ENCODE results near the gene NR2F1-AS1. TPM values are rescaled to one million over a fixed set of nuclear protein-coding genes. Genes with fewer than 3 reads are reported as not detected.

NR2F1-AS1 gene
- polyA plus RNA-seq, 2 of the 4 experiments (the other 2 are of a cell fraction): 5.5 to 8.3 TPM

GRCh38 chr5:93430118-93430517 is 150.9 kb downstream of the NR2F1-AS1 start:
- peaks cover 15% of the 10 kb centered on the region; the same call in 2 of the 3 replicates for H3K4me1 ChIP-seq
- 89% methylated on average over 8 of the region's 8 CpGs for WGBS (ENCODE audit: missing lambda C conversion rate)
- no peak for DNase-seq (ENCODE audit: low read depth in 1 of 2, low spot score in 1 of 2)
- ChIA-PET POLR2A (no interaction called here), CTCF (interaction anchor here (1.3 kb wide), 1 partner anchor 8 kb away, joined by 4 read pairs; no protein-coding TSS in a partner anchor)
- no peak overlapping the region for H3K27ac ChIP-seq
- H3K9me3 ChIP-seq: no peaks in the 10 kb centered on the region
- ATAC-seq: no peak
- FAIRE-seq: no peak
- TF ChIP-seq RAD21 (conservative IDR thresholded peaks at IDR 0.05 in 1 of 2, IDR thresholded peaks at IDR 0.05 in 1 of 2) (no peak), FOXS1 (CRISPR knock-in tag; IDR thresholded peaks at IDR 0.05) (no peak), ATOH8 (CRISPR knock-in tag; IDR thresholded peaks at IDR 0.05; ENCODE audit: low read depth) (no peak), KDM5A (IDR thresholded peaks at IDR 0.05) (no peak), HMGXB4 (CRISPR knock-in tag; IDR thresholded peaks at IDR 0.05; ENCODE audit: borderline replicate concordance) (no peak), HDAC2 (IDR thresholded peaks at IDR 0.05) (no peak), HES2 (IDR thresholded peaks at IDR 0.05) (no peak), ZSCAN20 (CRISPR knock-in tag; IDR thresholded peaks at IDR 0.05) (no peak), PHF8 (IDR thresholded peaks at IDR 0.05; ENCODE audit: borderline replicate concordance, low read depth) (no peak), FOSL2 (IDR thresholded peaks at IDR 0.05) (no peak), FOSL2 (CRISPR knock-in tag; IDR thresholded peaks at IDR 0.05) (no peak), ZFP36 (IDR thresholded peaks at IDR 0.05; ENCODE audit: borderline replicate concordance, partially characterized antibody) (no peak), CHD4 (IDR thresholded peaks at IDR 0.05; ENCODE audit: borderline replicate concordance) (no peak), FOSB (CRISPR knock-in tag; IDR thresholded peaks at IDR 0.05) (no peak), HOXB13 (CRISPR knock-in tag; IDR thresholded peaks at IDR 0.05; ENCODE audit: low read depth) (no peak), POLR2AphosphoS2 (conservative IDR thresholded peaks at IDR 0.05; ENCODE audit: low read length) (no peak)
- no peak overlapping the region for H3K4me3 ChIP-seq
- H3K4me2 ChIP-seq: no peak overlapping the region

- Histone ChIP-seq H3K4me1 (peaks cover 15% of the 10 kb centered on the region; the same call in 2 of the 3 replicates), H3K9me3 (no peaks in the 10 kb centered on the region), H3K4me3 (no peak overlapping the region), H3K27ac (no peak overlapping the region), H3K4me2 (peak overlapping the region; percentile 19; the same call in 1 of the 3 replicates)
- WGBS (ENCODE audit: missing lambda C conversion rate): 33% methylated on average over 1 of the region's 1 CpG
- FAIRE-seq: no peak
- ChIA-PET CTCF (interaction anchor here (0.6 to 0.9 kb wide), 2 partner anchors 270 to 1136 kb away, joined by 3 read pairs; no protein-coding TSS in a partner anchor), POLR2A (no interaction called here)
- TF ChIP-seq JUNB (IDR thresholded peaks at IDR 0.05) (0 out of 2 replicates have a peak, but pooled peaks have one; percentile 23), GATA3 (IDR thresholded peaks at IDR 0.05; ENCODE audit: borderline replicate concordance) (peak; percentile 52; the same call in 1 of the 2 replicates), RARB (CRISPR knock-in tag; IDR thresholded peaks at IDR 0.05) (no peak)
- peak in 1 of 2 experiments; percentile 35; a peak in 2 of 6 replicates for ATAC-seq
- DNase-seq (ENCODE audit: low read depth in 1 of 2, low spot score in 1 of 2): peak in 1 of 2 experiments; percentile 6
These were observed 152.2 kb downstream of the NR2F1-AS1 start for GRCh38 chr5:93428868-93429267.

- peaks cover 15% of the 10 kb centered on the region; the same call in 2 of the 3 replicates for H3K4me1 ChIP-seq
- DNase-seq (ENCODE audit: low read depth in 1 of 2, low spot score in 1 of 2): no peak
- H3K4me3 ChIP-seq: no peak overlapping the region
- no peaks in the 10 kb centered on the region for H3K9me3 ChIP-seq
- no peak for FAIRE-seq
- WGBS (ENCODE audit: missing lambda C conversion rate): 77% methylated on average over 1 of the region's 1 CpG
- no peak for ATAC-seq
- H3K27ac ChIP-seq: no peak overlapping the region
- ChIA-PET POLR2A (no interaction called here), CTCF (no interaction called here)
- H3K4me2 ChIP-seq: no peak overlapping the region
- TF ChIP-seq POLR2A (IDR thresholded peaks at IDR 0.05; ENCODE audit: low read length) (no peak), HDAC2 (IDR thresholded peaks at IDR 0.05) (no peak), NFE2L2 (conservative IDR thresholded peaks at IDR 0.05; ENCODE audit: low read length) (no peak)
These were observed 153.7 kb downstream of the NR2F1-AS1 start for GRCh38 chr5:93427316-93427715.

Data from A549 (cell line).